GM21360 (cell line): ENCODE data around the gene PRR20G.
"Not testable (repeated sequence)": the region's sequence is repeated elsewhere in the genome, so short reads cannot be mapped to it uniquely, and the experiment has no call there.

ENCODE experiments used
- ATAC-seq: cut with Tn5 transposase; IDR thresholded peaks from one replicate; pipeline ENCODE4 v1.9.1; 2021; ENCODE audit warnings: mild to moderate bottlenecking, moderate library complexity; ENCODE audit not compliant: unreplicated experiment

The PRR20G gene

GRCh38 chr3:127287840-127288239, at the start of gene PRR20G:
TSS of gene PRR20G (minus strand) at chr3:127288046. CDS start at chr3:127287365, 681 bp downstream.
- no peak for ATAC-seq

DNA sequence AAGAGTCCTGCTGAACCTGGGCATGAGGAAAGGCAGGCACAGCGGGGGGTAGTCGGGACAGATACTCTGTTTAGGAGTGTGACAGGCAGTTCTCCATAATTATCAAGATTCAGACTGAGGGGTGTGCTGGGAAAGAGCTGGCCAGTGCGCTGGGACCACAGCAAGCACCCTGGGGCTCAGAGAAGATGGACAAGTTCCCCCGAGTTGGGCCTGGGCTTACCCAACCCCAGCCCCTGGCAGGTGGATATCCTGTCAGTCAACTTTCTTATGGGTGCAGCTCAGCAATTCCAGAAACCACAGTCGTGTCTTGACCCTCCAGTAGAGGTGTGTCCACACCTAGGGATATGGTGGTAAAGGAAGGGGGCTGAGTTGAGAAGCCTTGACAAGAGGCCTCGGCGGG, 49.2 kb upstream of the PRR20G start:
- no peak for ATAC-seq

DNA sequence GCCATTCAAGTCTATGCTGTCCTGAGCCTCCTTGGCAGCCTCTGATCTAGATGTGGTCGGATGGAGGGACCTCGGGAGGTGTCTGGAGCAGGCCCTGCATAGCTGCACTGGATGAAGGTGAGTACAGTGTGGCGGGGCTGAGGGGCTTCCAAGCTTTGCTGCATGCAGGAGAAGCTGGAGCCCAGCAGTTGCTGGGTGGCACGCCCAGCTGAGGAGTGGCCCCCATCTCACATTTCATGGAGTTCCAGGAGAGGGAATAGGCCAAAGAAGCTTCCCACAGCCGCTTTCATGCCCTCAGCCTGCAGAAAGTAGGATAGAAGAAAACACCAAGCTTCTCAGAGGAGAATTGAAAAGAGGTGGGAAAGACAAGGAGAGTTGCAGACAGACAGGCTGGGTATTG, 48.3 kb upstream of the PRR20G start:
- ATAC-seq, result no peak

GRCh38 chr3:127330385-127330784, 42.5 kb upstream of the PRR20G start:
- ATAC-seq, result no peak

DNA sequence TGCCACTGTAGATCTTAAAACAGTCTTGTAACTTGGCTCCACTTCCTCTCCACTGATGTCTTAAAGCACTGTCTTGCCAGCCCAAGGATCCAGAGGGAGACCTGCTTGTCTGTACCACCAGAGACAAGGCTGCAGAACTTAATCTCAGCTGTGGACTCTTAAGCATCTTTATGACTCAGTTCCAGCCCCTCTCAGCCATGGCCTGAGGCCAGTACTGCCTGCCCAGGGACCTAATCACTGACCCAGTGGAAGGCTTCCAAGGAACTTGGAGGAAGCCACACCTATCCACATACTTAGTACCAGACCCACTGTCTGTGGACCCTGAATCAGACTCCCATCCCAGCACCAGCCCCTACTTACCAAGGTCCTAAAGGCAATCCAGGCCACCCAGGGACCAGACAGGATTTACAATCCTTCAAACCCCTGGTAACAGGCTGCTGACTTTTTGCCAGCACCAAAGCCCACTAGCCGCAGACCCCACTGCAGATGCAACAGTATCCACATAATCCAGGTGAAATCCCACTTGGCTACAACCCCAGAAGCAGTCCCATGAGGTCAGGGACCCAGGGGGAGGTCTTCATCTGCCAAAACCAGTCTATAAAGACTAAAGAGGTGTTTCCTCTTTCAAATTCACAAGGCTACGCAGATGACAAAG, 41.9 kb upstream of the PRR20G start:
- ATAC-seq, result no peak

GRCh38 chr3:127328421-127328820, 40.6 kb upstream of the PRR20G start:
- ATAC-seq, result no peak

- no peak for ATAC-seq
Observed at GRCh38 chr3:127326341-127326740, 38.5 kb upstream of the PRR20G start.

- ATAC-seq, result no peak
Observed at GRCh38 chr3:127325629-127325961, 37.7 kb upstream of the PRR20G start.

- ATAC-seq, result no peak
Observed at GRCh38 chr3:127324913-127325628, 37.2 kb upstream of the PRR20G start.

- no peak for ATAC-seq
Observed at GRCh38 chr3:127324076-127324475, 36.2 kb upstream of the PRR20G start.

DNA sequence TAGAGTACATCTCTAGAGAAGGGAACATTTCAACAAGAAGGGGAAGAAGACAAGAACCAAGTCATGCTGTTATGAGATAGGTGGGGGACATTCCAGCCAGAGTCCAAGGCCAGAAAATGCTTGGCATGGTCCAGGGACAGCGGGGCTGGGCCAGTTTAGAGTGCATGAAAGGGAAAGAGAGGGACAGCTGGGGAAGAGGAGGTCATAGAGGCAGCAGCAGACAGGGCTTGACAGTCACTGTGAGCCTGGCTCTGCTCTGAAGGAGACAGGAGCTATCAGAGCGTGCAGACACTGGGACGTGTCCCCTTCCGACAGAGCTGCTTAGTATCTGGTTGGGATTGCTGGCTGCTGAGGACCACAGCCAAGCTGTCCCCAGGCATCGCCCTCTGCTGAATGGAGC, 35.7 kb upstream of the PRR20G start:
- ATAC-seq, result no peak

- ATAC-seq, result no peak
Observed at GRCh38 chr3:127321371-127321770, 33.5 kb upstream of the PRR20G start.

- no peak for ATAC-seq
Observed at GRCh38 chr3:127320529-127321121, 32.8 kb upstream of the PRR20G start.

DNA sequence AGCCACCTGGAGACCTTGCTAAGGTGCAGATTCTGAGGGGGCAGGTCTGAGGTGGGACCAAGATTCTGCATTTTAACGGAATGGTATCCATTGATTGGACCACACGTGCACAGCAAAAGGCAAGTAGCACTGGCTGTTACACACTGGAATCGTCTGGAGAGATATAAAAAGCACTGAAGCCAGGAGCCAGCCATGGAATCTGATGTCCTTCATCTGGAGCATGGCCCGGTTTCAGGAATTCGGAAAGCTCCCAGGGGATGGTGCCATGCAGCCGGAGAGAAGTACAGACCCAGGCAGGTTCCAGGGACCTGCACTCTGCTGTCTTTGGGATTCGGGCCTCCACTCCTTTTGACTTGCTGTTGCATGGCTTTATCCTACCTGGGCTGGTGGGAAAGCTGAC, 28.8 kb upstream of the PRR20G start:
- no peak for ATAC-seq

DNA sequence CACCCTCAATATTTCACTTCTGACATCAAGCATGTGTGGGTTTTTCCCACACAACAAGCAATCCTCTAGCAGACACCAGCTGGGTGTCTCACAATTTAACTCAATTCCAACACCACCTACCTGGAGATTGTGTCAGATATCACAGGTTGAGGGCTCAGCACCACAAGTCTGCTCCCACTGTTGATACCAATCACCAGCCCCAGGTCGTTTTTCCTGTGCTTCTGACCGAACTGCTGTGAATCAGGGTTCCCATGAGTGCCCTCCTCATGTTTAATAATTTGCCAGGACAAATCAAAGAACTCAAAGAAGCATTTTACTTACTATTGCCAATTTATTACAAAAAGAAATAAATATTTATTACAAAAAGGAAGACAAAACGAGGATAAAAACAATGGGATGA, 25.0 kb upstream of the PRR20G start:
- no peak for ATAC-seq

DNA sequence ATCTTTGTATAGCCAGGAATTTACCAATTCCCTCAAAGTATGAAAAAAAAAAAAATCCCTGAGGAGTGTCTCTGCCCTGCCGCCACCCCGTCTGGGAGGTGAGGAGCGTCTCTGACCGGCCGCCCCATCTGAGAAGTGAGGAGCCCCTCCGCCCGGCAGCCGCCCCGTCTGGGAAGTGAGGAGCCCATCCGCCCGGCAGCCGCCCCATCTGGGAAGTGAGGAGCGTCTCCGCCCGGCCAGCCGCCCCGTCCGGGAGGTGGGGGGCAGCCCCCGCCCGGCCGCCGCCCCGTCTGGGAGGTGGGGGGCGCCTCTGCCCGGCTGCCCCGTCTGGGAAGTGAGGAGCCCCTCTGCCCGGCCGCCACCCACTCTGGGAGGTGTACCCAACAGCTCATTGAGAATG, 21.0 kb upstream of the PRR20G start:
- ATAC-seq, result not testable (repeated sequence)

DNA sequence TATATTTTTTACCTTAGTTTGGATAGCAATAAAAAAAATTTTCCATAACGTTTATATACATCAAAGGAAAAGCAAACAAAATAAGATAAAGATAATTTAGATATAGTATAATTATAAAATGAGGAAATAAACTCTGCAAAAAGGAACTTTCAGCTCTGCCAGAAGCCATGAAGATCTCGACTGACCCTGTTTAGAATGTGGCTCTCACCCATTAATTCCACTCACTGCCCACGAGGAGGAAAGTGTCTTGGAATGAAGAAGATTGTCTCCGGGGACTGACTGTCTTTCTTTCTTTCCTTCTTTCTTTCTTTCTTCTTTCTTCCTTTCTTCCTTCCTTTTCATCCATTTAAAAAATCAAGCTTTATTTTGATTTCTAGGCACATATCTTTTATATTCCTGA, 20.1 kb upstream of the PRR20G start:
- ATAC-seq, result no peak

DNA sequence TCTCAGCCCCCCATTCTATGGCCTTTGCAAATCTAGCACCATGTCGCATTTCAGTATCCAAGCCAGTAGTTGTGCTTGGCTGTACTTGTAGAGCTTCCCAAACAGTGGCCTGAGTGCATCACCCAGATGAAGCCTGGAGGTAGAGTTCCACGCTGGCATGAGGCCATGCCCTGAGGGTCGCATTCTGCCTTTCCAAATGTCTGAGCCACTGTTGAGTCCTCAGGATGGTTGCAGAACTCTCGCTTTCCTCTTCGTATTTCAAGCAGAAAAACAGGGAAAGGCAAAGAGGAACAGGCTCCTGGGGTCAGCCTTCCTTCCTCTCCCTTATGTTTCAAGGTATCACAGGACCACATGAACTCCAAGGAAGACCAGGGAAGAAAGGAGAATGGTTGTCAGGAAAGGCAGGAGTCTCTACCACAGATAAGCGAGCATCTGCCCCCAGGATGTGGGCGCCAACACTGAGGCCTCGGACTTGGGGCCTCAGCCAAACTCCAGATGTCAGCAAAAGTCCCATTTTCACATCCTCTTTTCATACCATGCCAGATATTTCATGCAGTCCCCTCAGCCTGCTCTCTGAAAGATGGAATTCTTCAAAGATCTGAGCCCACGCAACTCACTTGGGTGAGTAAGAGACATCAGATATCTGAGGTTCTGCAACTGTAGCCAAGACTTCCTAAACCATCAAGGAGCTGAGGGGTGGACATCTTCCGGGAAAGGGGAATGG, 19.4 kb upstream of the PRR20G start:
- ATAC-seq, result no peak

DNA sequence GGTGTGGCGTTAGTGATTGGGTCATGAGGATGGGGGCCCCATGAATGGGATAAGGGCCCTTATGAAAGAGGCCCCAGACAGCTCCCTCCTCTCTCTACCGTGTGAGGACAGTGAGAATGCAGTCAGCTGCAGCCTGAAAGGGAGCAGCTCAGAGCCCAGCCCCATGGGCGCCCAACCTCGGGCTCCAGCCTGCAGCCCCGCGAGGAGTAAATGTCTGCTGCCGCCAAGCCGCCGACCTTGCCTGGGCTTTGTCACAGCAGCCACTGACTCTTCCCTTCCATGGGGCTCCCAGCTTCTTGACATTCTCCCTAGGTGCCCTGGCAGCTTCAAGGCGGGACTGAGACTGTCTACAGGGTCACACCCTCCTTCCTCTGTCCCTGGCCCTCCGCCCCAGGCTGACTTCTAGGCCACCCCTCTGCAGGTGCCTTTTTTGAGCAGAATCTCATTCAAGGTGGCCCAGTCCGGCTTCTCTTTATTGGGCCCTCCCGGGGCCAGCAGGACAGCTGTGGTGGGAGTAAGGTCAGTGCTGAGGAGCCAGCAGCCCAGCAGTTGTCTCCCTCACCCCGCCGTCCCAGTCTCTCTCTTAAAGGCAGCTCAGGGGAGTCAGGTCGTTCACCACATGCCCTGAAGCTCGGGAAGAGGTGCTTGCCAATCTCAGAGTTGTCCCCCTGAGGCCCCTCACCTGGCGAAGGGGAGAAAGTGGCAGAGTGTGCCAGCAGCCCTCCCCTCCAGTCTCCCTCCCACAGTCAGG, 18.7 kb upstream of the PRR20G start:
- ATAC-seq, result no peak

DNA sequence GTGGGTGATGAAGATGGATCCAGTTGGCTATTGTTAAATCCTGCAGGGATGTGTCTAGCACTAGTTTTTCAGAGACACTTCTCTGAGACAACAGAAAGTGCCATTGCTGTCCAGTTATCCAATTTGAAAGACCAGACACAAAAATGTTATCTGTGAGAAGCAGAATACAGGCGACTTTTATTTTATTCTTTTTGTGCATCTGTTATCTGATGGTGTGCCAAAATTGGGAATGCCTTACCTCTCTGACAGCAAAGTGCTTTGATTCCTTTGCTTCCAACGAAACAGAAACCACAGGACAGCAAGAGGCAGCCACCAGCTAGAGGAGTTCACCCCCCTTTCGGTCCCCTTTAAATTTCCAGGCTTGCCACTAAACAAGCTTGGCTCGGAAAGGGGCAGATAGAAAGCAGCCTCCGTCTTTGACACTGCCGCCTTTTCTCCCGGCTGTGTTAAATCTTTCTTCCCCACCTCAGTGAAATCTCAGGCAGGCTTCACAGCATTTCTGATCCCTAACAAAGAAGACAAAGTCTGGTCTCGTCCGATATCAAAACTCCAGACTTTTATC, 17.7 kb upstream of the PRR20G start:
- ATAC-seq, result no peak
